Dermis blood vessel endothelial cell (primary cell): ENCODE data around the gene ZNF397. TPM values are rescaled to one million over a fixed set of nuclear protein-coding genes. Genes with fewer than 3 reads are reported as not detected.

Experiments
- DNase-seq: peaks from one replicate; pipeline ENCODE4 v3.0.0; 2010
- total RNA-seq: library from RNA; depleted of rRNA; stranded (reverse); fragments of >200 nt; gene quantifications from 2 replicates; pipeline ENCODE4 v1.2.3, GENCODE V29; 2014

The ZNF397 gene
- total RNA-seq, 1 donor from 2014 or later, result 9.9 TPM

DNA sequence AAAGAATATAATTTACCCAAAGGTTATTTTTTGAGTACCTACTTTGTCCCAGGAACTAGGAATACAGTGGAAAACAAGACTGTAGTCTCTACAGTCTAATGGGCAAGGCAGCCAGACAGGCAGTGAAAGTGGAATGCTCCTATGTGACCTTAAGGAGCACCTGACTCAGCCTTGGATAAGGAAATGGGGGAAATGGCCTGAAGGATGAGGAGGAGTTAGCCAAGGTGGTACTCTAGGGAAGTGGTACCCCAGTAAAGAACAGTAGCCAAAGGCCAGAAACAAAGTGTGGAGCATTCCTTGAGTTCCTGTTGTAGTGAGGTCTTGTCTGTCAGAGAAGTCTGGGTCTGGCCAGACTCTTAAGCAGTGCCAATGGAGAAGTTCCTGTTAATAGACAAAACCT, 6.0 kb downstream of the ZNF397 start:
- no peak for DNase-seq

GRCh38 chr18:35247412-35248249, 6.8 kb downstream of the ZNF397 start:
- DNase-seq, result no peak

DNA sequence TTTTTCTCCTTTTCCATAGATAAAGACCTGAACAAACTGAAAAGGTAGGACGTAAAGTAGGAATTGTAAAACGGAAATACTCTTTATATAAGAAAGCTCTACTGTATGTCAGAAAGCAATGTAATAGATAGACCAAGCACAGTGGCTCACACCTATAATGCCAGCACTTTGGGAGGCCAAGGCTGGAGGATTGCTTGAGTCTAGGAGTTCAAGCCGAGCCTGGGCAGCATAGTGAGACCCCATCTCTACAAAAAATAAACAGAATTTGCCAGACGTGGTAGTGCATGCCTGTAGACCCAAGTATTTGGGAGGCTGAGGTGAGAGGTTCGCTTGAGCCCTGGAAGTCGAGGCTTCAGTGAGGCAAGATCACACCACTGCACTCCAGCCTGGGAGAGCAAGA, 7.6 kb downstream of the ZNF397 start:
- DNase-seq, result no peak

DNA sequence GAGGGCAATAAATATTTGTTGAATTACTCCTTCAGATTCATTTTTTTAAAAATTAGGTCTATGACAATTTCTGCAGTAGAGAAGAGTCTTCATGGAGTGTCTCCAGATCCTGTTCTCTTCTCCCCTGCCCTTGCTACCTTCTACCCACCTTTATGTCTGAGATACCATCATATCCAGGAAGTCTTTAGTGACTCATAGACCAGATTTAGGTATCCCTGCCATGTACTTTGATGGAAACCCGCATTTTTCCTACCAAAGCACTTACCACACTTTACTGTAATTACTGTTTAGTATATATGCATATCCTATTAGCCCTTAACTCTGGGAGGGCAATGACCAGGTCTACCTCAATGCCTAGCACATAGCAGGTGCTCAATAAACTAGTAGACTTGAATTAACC, 11.6 kb downstream of the ZNF397 start:
- DNase-seq, result no peak

DNA sequence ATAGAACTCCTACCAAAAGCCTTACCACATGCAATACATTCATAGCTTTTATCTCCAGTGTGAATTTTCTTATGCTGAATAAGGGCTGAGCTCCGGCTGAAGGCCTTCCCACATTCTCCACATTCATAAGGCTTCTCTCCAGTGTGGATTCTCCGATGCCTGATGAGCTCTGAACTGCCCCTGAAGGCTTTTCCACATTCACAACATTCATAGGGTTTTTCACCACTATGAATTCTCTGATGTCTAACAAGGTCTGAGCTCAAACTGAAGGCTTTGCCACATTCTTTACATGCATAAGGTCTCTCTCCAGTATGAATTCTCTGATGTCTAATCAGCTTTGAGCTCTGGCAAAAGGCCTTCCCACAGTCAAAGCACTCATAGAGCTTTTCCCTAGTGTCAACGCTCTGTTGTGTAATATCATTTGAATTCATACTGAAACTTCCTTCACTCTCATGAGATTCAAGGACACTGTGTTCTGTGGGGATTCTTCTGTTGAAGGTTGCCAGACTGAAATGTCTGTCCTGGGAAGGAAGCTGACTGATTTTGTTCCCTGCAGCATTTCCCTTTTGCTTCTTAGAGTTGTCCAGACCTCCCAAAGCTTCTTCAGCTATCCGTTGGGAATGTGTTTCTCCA, 12.9 kb downstream of the ZNF397 start:
- DNase-seq, result no peak

GRCh38 chr18:35256947-35257346, 16.1 kb downstream of the ZNF397 start:
- DNase-seq, result no peak

- no peak for DNase-seq
These were observed 23.6 kb downstream of the ZNF397 start for GRCh38 chr18:35264409-35264808.

- DNase-seq, result peak; percentile 77
These were observed 26.4 kb downstream of the ZNF397 start for GRCh38 chr18:35267161-35267651.

DNA sequence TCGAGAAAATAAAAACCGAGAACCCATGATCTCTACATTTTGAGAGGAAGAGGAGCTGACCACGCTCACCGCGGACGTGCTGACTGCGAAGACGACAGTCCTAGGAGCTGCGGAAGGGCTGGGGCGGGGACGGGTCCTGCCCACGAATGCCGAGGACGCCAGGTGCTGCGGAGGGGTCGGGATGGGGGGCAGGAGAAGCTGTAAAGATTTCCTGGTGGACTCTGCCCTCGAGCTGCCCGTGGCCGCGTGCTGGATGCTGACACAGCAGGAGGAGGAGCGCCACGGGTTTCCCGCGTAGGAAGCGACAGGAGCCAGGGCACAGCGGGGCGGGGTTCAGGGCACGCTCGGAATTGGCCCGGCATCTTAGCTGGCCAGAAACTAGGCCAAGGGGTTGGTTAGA, 27.0 kb downstream of the ZNF397 start:
- no peak for DNase-seq

- DNase-seq, result no peak
These were observed 28.0 kb downstream of the ZNF397 start for GRCh38 chr18:35268821-35269220.

GRCh38 chr18:35271656-35272055, 30.8 kb downstream of the ZNF397 start:
- DNase-seq, result no peak

DNA sequence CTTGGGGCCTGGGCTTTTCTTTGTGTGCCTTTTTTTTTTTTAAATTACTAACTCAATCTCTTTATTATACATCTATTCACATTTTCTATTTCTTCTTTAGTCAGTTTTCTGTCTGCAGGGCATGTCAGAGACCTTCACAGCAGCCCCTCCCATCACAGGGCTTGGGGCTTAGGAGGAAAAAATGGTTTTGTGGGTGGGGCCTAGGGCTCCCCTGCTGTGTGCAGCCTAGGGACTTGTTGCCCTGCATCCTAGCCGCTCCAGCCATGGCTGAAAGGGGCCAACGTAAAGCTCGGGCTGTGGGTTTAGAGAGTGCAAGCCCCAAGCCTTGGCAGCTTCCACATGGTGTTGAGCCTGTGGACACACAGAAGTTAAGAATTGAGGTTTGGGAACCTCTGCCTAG, 35.4 kb downstream of the ZNF397 start:
- DNase-seq, result no peak

DNA sequence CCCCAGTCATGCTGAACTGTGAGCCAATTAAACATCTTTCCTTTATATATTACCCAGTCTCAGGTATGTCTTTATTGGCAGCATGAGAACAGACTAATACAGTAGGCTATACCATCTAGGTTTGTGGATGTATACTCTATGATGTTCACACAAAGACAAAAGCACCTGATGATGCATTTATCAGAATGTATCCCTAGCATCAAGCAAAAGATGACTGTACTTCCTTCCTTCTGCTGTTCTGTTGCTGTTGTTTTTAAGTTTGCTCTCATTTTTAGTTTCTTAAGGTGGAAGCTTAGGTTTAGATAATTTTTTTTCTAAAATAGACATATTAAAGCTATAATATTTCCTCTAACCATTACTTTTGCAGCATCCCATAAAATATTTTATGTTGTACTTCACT, 36.8 kb downstream of the ZNF397 start:
- DNase-seq, result peak; percentile 41

DNA sequence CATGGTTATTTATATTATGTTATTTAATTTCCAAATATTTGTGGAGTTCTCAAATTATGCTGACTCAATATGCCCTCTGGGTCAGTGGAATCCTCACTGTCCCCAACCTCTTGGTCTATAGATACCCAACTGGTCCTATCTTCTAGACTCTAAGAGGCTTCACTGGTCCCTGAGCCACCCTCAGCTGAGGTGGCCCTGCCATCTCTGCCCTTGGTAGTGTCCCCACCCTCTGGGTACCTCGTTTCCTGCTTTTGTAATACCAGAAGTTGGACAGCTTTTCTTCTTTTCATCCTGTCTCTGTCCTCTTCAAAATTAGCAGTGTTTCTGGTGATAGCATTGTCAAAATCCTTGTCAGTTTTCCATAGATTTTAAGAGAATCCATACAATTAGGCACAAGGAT, 37.3 kb downstream of the ZNF397 start:
- DNase-seq, result no peak

- DNase-seq, result no peak
These were observed 38.1 kb downstream of the ZNF397 start for GRCh38 chr18:35278969-35279368.

DNA sequence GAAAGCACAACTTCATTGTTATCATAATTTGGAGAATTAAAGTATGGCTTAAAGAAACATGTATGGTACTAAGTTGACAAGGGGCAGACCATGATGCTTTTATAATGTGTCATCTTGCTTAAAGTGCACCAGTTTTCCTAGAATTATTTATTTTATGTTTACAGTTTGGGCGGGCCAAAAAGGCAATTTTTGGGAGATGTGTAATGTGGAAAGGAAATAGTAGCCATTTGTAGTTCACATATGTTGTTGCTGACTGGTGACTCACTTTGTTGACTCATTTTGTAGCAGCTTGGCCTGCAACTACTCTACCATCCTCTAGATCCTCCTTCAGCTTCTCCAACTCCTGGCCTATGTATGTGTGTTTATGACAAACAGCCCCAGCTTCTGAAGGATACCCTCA, 41.5 kb downstream of the ZNF397 start:
- DNase-seq, result peak; percentile 70

- no peak for DNase-seq
These were observed 43.3 kb downstream of the ZNF397 start for GRCh38 chr18:35283923-35284794.

- no peak for DNase-seq
These were observed 44.0 kb downstream of the ZNF397 start for GRCh38 chr18:35284841-35285240.

GRCh38 chr18:35289293-35289692, 48.5 kb downstream of the ZNF397 start:
- DNase-seq, result peak; percentile 30

GRCh38 chr18:35289727-35290093, 48.9 kb downstream of the ZNF397 start:
- DNase-seq, result no peak

- DNase-seq, result peak; percentile 98
These were observed 49.4 kb downstream of the ZNF397 start, which contains the start of gene ZSCAN30 for GRCh38 chr18:35290094-35290735. ZSCAN30 (minus strand) TSS chr18:35290229; CDS start chr18:35264352, 25,877 bp downstream.

DNA sequence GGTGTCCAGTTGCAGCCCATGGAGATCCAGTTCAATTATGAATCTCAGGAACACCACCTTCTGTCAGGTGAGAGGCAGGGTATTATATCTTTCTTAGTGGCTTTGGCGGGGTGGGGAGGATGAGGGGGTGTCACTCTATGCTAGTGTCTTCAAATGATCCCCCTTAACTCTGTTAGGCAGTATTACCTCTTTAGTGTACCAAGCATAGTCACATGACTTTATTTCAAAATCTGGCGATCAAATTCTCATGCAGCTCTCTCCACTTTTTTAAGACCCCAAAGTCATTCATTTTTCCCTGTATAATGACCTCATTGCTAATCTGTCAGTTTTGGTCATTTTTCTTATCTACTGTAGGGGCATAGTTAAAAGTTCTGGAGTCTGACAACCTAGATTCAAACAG, 50.3 kb downstream of the ZNF397 start:
- no peak for DNase-seq

- DNase-seq, result no peak
These were observed 55.2 kb downstream of the ZNF397 start for GRCh38 chr18:35296060-35296459.
